Osteoblast (primary cell): ENCODE results near the gene KRTAP5-5. TPM values are rescaled to one million over a fixed set of nuclear protein-coding genes. Genes with fewer than 3 reads are reported as not detected.
"Not testable (repeated sequence)": the region's sequence is repeated elsewhere in the genome, so short reads cannot be mapped to it uniquely, and the experiment has no call there.

Experiments
- DNase-seq: peaks from one replicate; pipeline ENCODE4 v3.0.0; 2011; ENCODE audit warnings: low spot score, mixed read lengths; ENCODE audit not compliant: insufficient read length; ENCODE audit errors: missing footprints
- H2AFZ ChIP-seq: 2 replicates; pipeline ENCODE4 v1.6.0; 2011; ENCODE audit warnings: mild to moderate bottlenecking, low read length
- H3K27ac ChIP-seq: 2 replicates; pipeline ENCODE4 v1.5.1; 2011; ENCODE audit warnings: mild to moderate bottlenecking, low read depth, low read length, moderate library complexity
- H3K27me3 ChIP-seq: 2 replicates; pipeline ENCODE4 v1.6.0; 2012; ENCODE audit warnings: mild to moderate bottlenecking, control low read depth, inconsistent platforms, low read length, moderate library complexity; ENCODE audit not compliant: insufficient read depth
- H3K36me3 ChIP-seq: 2 replicates; pipeline ENCODE4 v1.5.1; 2011; ENCODE audit warnings: mild to moderate bottlenecking, low read length, control low read depth, moderate library complexity; ENCODE audit not compliant: insufficient read depth
- H3K4me1 ChIP-seq: 2 replicates; pipeline ENCODE4 v1.5.1; 2011; ENCODE audit warnings: mild to moderate bottlenecking, low read length, control low read depth, moderate library complexity; ENCODE audit not compliant: insufficient read depth
- H3K4me2 ChIP-seq: 2 replicates; pipeline ENCODE4 v1.6.0; 2011; ENCODE audit warnings: mild to moderate bottlenecking, low read length; ENCODE audit not compliant: insufficient read depth
- H3K4me3 ChIP-seq: fragments of 200-600 bp; sonication (generic); 3 replicates; pipeline ENCODE4 v1.5.1; 2012; ENCODE audit warnings: mild to moderate bottlenecking, low read length, inconsistent platforms; ENCODE audit not compliant: insufficient read depth
- H3K79me2 ChIP-seq: 2 replicates; pipeline ENCODE4 v1.6.0; 2012; ENCODE audit warnings: mild to moderate bottlenecking, low read length, control low read depth, inconsistent platforms; ENCODE audit not compliant: insufficient read depth
- H3K9me3 ChIP-seq: 2 replicates; pipeline ENCODE4 v1.5.1; 2011; ENCODE audit warnings: low read depth, low read length, control low read depth
- H4K20me1 ChIP-seq: 2 replicates; pipeline ENCODE4 v1.6.0; 2012; ENCODE audit warnings: mild to moderate bottlenecking, low read length, control low read depth; ENCODE audit not compliant: insufficient read depth
- CTCF ChIP-seq: IDR thresholded peaks from 2 replicates; pipeline ENCODE4 v1.5.1; 2011; ENCODE audit warnings: mild to moderate bottlenecking, low read depth, low read length, moderate library complexity; ENCODE audit errors: extremely low read depth
- total RNA-seq: library from RNA; depleted of rRNA; stranded (reverse); fragments of >200 nt; gene quantifications from 2 replicates; pipeline ENCODE4 v1.2.3, GENCODE V29; 2012

Gene KRTAP5-5
- total RNA-seq, 1 donor, result not detected

- no peaks in the 10 kb centered on the region for H4K20me1 ChIP-seq
Observed at GRCh38 chr11:1659506-1659905, 29.9 kb downstream of the KRTAP5-5 start.

GRCh38 chr11:1660111-1660867, 30.7 kb downstream of the KRTAP5-5 start:
- H3K36me3 ChIP-seq, result no peaks in the 10 kb centered on the region
- H3K4me3 ChIP-seq, result no peak overlapping the region
- H3K9me3 ChIP-seq, result no peaks in the 10 kb centered on the region
- H3K4me1 ChIP-seq, result no peaks in the 10 kb centered on the region
- H3K27ac ChIP-seq, result no peak overlapping the region
- TF ChIP-seq CTCF, result no peak
- DNase-seq, result peak; percentile 61
- no peaks in the 10 kb centered on the region for H3K79me2 ChIP-seq
- H3K27me3 ChIP-seq, result peaks cover 11% of the 10 kb centered on the region
- no peak overlapping the region for H3K4me2 ChIP-seq
- H2AFZ ChIP-seq, result no peak overlapping the region
- no peaks in the 10 kb centered on the region for H4K20me1 ChIP-seq

More at GRCh38 chr11:1659506-1659905, 29.9 kb downstream of the KRTAP5-5 start:
- Histone ChIP-seq H3K9me3 (no peaks in the 10 kb centered on the region), H3K4me1 (no peaks in the 10 kb centered on the region), H3K79me2 (no peaks in the 10 kb centered on the region), H3K27ac (no peak overlapping the region), H2AFZ (no peak overlapping the region), H3K4me3 (no peak overlapping the region), H3K36me3 (no peaks in the 10 kb centered on the region), H3K27me3 (peaks cover 14% of the 10 kb centered on the region), H3K4me2 (no peak overlapping the region)
- peak; percentile 41 for DNase-seq
- TF ChIP-seq CTCF, result no peak

GRCh38 chr11:1661454-1662269, 32.1 kb downstream of the KRTAP5-5 start:
- not testable (repeated sequence) for H3K79me2 ChIP-seq, H3K4me3 ChIP-seq, H3K27ac ChIP-seq, H3K4me2 ChIP-seq, H3K27me3 ChIP-seq, H3K36me3 ChIP-seq, DNase-seq, H3K9me3 ChIP-seq, H2AFZ ChIP-seq, H4K20me1 ChIP-seq, H3K4me1 ChIP-seq

- H2AFZ ChIP-seq, H3K79me2 ChIP-seq, H4K20me1 ChIP-seq, H3K9me3 ChIP-seq, DNase-seq, H3K27me3 ChIP-seq, H3K4me2 ChIP-seq, H3K4me1 ChIP-seq, H3K4me3 ChIP-seq, H3K27ac ChIP-seq, H3K36me3 ChIP-seq: not testable (repeated sequence)
Observed at GRCh38 chr11:1662699-1663283, 33.2 kb downstream of the KRTAP5-5 start.
